DOHH2 (cell line): ENCODE measurements around the gene FASLG.

Experiments used
- H3F3A ChIP-seq: fragments of 200-600 bp; sonication (generic), shearing (Covaris generic); 2 replicates; pipeline ENCODE4 v1.6.0; 2016; ENCODE audit warnings: antibody characterized with exemption, mild to moderate bottlenecking; ENCODE audit not compliant: control insufficient read depth, insufficient read depth
- H3K27ac ChIP-seq: fragments of 200-600 bp; sonication (generic); 2 replicates; pipeline ENCODE4 v1.5.1; 2014; ENCODE audit warnings: low read depth, mild to moderate bottlenecking, low read length, moderate library complexity
- H3K27me3 ChIP-seq: fragments of 200-600 bp; sonication (generic); 2 replicates; pipeline ENCODE4 v1.6.1; 2014; ENCODE audit warnings: mild to moderate bottlenecking, low read length, mixed read lengths; ENCODE audit not compliant: control insufficient read depth
- H3K36me3 ChIP-seq: fragments of 200-600 bp; sonication (generic); 2 replicates; pipeline ENCODE4 v1.6.1; 2014; ENCODE audit warnings: mild to moderate bottlenecking, low read length, moderate library complexity, mixed read lengths; ENCODE audit not compliant: control insufficient read depth
- H3K4me1 ChIP-seq: fragments of 200-600 bp; sonication (generic); 2 replicates; pipeline ENCODE4 v1.6.1; 2014; ENCODE audit warnings: mild to moderate bottlenecking, low read length, mixed read lengths; ENCODE audit not compliant: control insufficient read depth
- H3K4me2 ChIP-seq: fragments of 200-600 bp; sonication (generic); 2 replicates; pipeline ENCODE4 v1.6.0; 2014; ENCODE audit warnings: mild to moderate bottlenecking, low read length, moderate library complexity
- H3K4me3 ChIP-seq: fragments of 200-600 bp; sonication (generic); 2 replicates; pipeline ENCODE4 v1.5.1; 2014; ENCODE audit warnings: mild to moderate bottlenecking, low read length, mixed read lengths
- H3K79me2 ChIP-seq: fragments of 200-600 bp; sonication (generic); 2 replicates; pipeline ENCODE4 v1.6.1; 2014; ENCODE audit warnings: mild to moderate bottlenecking, low read length, mixed read lengths; ENCODE audit not compliant: control insufficient read depth
- H3K9me2 ChIP-seq: fragments of 200-600 bp; sonication (generic); replicated peaks from 2 replicates; pipeline ENCODE4 v1.6.1; 2014; ENCODE audit warnings: mild to moderate bottlenecking, low read length, mixed read lengths; ENCODE audit not compliant: control insufficient read depth
- H3K9me3 ChIP-seq: fragments of 200-600 bp; sonication (generic); 2 replicates; pipeline ENCODE4 v1.6.1; 2014; ENCODE audit warnings: antibody characterized with exemption, low read length, mixed read lengths; ENCODE audit not compliant: control insufficient read depth, insufficient read depth
- H4K20me1 ChIP-seq: fragments of 200-600 bp; sonication (generic); 2 replicates; pipeline ENCODE4 v1.6.0; 2014; ENCODE audit warnings: low read depth, mild to moderate bottlenecking, antibody characterized with exemption, low read length, moderate library complexity; ENCODE audit not compliant: control insufficient read depth, insufficient read depth
- EZH2phosphoT487 ChIP-seq: fragments of 200-600 bp; sonication (generic); IDR thresholded peaks from 2 replicates; pipeline ENCODE4 v1.6.1; 2017; ENCODE audit warnings: borderline replicate concordance, mild to moderate bottlenecking, antibody characterized with exemption, low read length, moderate library complexity, mixed read lengths
- TF ChIP-seq, protein P1 (sequence below): fragments of 200-600 bp; sonication (generic); IDR thresholded peaks from one replicate; pipeline ENCODE4 v1.5.1; 2014; ENCODE audit warnings: antibody characterized with exemption, mild to moderate bottlenecking, low read depth, low read length; ENCODE audit not compliant: poor library complexity, severe bottlenecking

FASLG gene

DNA sequence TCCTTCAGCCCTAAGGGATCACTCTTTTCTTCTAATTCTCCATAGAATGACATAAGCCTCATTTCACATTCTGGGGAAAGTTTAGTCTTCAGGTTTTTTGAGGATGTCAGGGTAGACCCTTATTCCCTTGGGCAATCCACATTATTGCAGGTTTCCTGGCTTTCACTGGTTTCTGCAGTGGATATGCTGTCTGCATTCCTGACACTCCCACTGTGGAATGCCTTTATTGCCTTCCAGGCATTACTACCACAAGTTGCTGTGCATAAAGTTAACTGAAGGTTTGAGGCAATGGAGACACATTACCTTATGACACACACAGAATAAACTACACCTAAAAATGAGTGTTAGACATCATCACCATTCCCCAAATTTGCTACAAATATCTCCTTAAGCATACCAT is 12.7 kb downstream of the FASLG start:
- TF ChIP-seq, protein P1, sequence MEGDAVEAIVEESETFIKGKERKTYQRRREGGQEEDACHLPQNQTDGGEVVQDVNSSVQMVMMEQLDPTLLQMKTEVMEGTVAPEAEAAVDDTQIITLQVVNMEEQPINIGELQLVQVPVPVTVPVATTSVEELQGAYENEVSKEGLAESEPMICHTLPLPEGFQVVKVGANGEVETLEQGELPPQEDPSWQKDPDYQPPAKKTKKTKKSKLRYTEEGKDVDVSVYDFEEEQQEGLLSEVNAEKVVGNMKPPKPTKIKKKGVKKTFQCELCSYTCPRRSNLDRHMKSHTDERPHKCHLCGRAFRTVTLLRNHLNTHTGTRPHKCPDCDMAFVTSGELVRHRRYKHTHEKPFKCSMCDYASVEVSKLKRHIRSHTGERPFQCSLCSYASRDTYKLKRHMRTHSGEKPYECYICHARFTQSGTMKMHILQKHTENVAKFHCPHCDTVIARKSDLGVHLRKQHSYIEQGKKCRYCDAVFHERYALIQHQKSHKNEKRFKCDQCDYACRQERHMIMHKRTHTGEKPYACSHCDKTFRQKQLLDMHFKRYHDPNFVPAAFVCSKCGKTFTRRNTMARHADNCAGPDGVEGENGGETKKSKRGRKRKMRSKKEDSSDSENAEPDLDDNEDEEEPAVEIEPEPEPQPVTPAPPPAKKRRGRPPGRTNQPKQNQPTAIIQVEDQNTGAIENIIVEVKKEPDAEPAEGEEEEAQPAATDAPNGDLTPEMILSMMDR: no peak
- TF ChIP-seq EZH2phosphoT487: no peak
- no peak overlapping the region for H3K4me2 ChIP-seq
- no peaks in the 10 kb centered on the region for H3K36me3 ChIP-seq
- no peaks in the 10 kb centered on the region for H3K9me2 ChIP-seq
- H3K4me1 ChIP-seq: no peaks in the 10 kb centered on the region
- H3K9me3 ChIP-seq: no peaks in the 10 kb centered on the region
- no peaks in the 10 kb centered on the region for H3F3A ChIP-seq
- no peaks in the 10 kb centered on the region for H3K79me2 ChIP-seq
- no peaks in the 10 kb centered on the region for H3K27me3 ChIP-seq
- H4K20me1 ChIP-seq: no peaks in the 10 kb centered on the region
- no peak overlapping the region for H3K27ac ChIP-seq
- H3K4me3 ChIP-seq: no peak overlapping the region

DNA sequence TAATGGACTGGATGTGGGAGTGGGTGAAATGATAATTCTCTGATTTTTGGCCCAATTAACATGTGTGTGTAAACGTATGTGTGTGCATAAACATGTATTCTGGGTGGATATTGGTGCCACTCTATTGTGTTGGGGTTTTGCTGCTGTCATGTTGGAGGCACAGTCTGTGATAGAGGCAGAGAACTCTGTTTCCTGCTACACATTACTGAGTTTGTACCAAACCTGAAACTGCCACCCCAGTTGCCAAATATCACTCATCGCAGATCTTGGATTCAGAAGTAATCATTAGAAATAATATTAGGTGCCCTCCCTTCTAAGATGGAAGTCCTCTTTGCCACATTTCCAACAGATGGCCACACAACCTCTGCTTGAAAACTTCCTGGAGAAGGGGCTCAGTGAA is 13.8 kb downstream of the FASLG start:
- no peaks in the 10 kb centered on the region for H3K36me3 ChIP-seq
- no peak overlapping the region for H3K4me2 ChIP-seq
- H3K79me2 ChIP-seq: no peaks in the 10 kb centered on the region
- H3F3A ChIP-seq: no peaks in the 10 kb centered on the region
- no peaks in the 10 kb centered on the region for H3K4me1 ChIP-seq
- no peak overlapping the region for H3K4me3 ChIP-seq
- no peak overlapping the region for H3K27ac ChIP-seq
- no peaks in the 10 kb centered on the region for H4K20me1 ChIP-seq
- H3K27me3 ChIP-seq: no peaks in the 10 kb centered on the region
- H3K9me2 ChIP-seq: no peaks in the 10 kb centered on the region
- no peak for TF ChIP-seq EZH2phosphoT487
- TF ChIP-seq, protein P1: no peak
- H3K9me3 ChIP-seq: no peaks in the 10 kb centered on the region

DNA sequence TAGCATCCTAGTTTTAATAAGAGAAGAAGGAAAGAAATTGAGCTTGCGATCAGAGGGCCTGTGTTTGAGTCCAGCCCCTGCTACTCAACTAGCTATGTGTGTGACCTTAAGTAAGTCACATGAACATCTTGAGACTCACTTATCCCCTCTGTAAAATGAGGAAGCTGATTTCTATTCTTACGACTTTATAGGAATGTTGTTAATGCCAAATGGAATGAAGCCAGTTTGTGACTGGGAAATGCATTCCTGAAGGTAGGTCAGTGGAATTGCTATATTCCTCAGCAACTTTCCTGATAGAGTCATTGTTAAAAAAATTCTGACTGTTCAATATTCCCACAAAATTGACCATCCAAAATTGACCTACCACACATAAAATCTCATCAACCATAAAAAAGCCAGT is 14.9 kb downstream of the FASLG start:
- no peaks in the 10 kb centered on the region for H3K4me1 ChIP-seq
- H3K27me3 ChIP-seq: no peaks in the 10 kb centered on the region
- H3F3A ChIP-seq: no peaks in the 10 kb centered on the region
- H4K20me1 ChIP-seq: no peaks in the 10 kb centered on the region
- TF ChIP-seq, protein P1: no peak
- no peak for TF ChIP-seq EZH2phosphoT487
- H3K4me3 ChIP-seq: no peak overlapping the region
- H3K27ac ChIP-seq: no peak overlapping the region
- H3K9me2 ChIP-seq: no peaks in the 10 kb centered on the region
- H3K9me3 ChIP-seq: no peaks in the 10 kb centered on the region
- no peaks in the 10 kb centered on the region for H3K36me3 ChIP-seq
- no peak overlapping the region for H3K4me2 ChIP-seq
- no peaks in the 10 kb centered on the region for H3K79me2 ChIP-seq
